K562 (cell line): ENCODE results near the gene NLRP10.

ENCODE experiments used
- ATF1 ChIP-seq, 2 experiments: fragments of 450-650 bp in 1 of 2; IDR thresholded peaks; 2 replicates each; pipeline ENCODE4 v1.6.1; 2016; ENCODE audit warnings: missing compliant biosample characterization in 1 of 2, missing genetic modification characterization in 1 of 2
- JUND ChIP-seq, 2 experiments: IDR thresholded peaks; 2 replicates in 1 of 2; 3 replicates in 1 of 2; pipeline ENCODE4 v1.6.1; 2011; ENCODE audit warnings: borderline replicate concordance in 2 of 2, low read depth in 2 of 2, low read length in 2 of 2, improper control_type of control experiment in 1 of 2, missing biosample characterization in 1 of 2, missing genetic modification characterization in 1 of 2, missing genetic modification reagents in 1 of 2
- MTF1 ChIP-seq: fragments of 250-450 bp; sonication (Bioruptor Pico); IDR thresholded peaks from 2 replicates; pipeline ENCODE4 v1.9.0; 2021; ENCODE audit warnings: moderate library complexity, mild to moderate bottlenecking, inconsistent platforms, borderline replicate concordance
- NFE2 ChIP-seq: IDR thresholded peaks from 2 replicates; pipeline ENCODE4 v1.6.1; 2014; ENCODE audit warnings: antibody characterized with exemption, low read depth
- POLR2AphosphoS2 ChIP-seq: IDR thresholded peaks from 2 replicates; pipeline ENCODE4 v1.6.1; 2012; ENCODE audit warnings: low read length, improper control_type of control experiment
- TFAM ChIP-seq: fragments of 250-450 bp; sonication (Bioruptor Pico); conservative IDR thresholded peaks from 2 replicates; pipeline ENCODE4 v1.5.0; 2021; ENCODE audit warnings: mild to moderate bottlenecking, moderate library complexity
- ZNF143 ChIP-seq: sonication (generic); formaldehyde crosslinking; IDR thresholded peaks from 2 replicates; pipeline ENCODE4 v1.9.0; 2022; ENCODE audit warnings: mild to moderate bottlenecking, missing genetic modification reagents
- TF ChIP-seq, protein P1 (sequence below): fragments of 450-650 bp; IDR thresholded peaks from 2 replicates; pipeline ENCODE4 v1.6.1; 2016; ENCODE audit warnings: low read depth
- TF ChIP-seq, protein P2 (sequence below): sonication (generic); formaldehyde crosslinking; IDR thresholded peaks from 2 replicates; pipeline ENCODE4 v1.4.0; 2020; ENCODE audit warnings: mild to moderate bottlenecking, missing genetic modification reagents
- TF ChIP-seq, protein P3 (sequence below), 3 experiments: IDR thresholded peaks in 2 of 3; conservative IDR thresholded peaks in 1 of 3; 2 replicates each; pipeline ENCODE4 v1.5.1; 2011 to 2012; ENCODE audit warnings: low read length in 3 of 3, mild to moderate bottlenecking in 3 of 3, control low read depth in 2 of 3, improper control_type of control experiment in 1 of 3, inconsistent platforms in 1 of 3, low read depth in 1 of 3, mixed read lengths in 1 of 3, moderate library complexity in 1 of 3; ENCODE audit not compliant: insufficient read depth in 2 of 3

DNA sequence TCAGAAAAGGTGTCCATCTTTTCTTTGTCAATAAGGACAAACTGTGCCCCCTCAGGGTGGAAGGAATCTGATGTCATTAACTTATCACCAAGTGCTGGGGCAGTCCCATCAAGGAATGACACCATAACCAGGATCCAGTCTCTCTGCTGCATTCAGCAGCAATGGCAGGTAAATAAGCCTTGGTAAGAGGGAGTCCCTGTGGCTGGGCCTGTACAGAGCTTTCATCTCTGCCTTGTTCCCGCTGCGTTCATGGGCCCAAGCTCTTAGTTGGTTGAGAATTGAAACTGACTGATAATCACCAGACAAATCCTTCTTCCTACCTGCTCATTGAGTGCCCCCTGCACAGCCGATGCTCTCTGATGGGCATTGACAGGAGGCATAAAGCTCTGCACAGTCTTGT is 44.6 kb upstream of the NLRP10 start:
- TF ChIP-seq ATF1 (CRISPR knock-in tag; IDR thresholded peaks at IDR 0.05) (no peak), ATF1 (tag; IDR thresholded peaks at IDR 0.05) (no peak), TFAM (CRISPR knock-in tag) (no peak), JUND (IDR thresholded peaks at IDR 0.05; ENCODE audit: borderline replicate concordance, low read depth, low read length) (no peak), JUND (tag; IDR thresholded peaks at IDR 0.05; ENCODE audit: borderline replicate concordance, low read depth, low read length) (no peak), ZNF143 (no peak), POLR2AphosphoS2 (no peak), NFE2 (no peak), MTF1 (CRISPR knock-in tag) (no peak)
- TF ChIP-seq, protein P1, sequence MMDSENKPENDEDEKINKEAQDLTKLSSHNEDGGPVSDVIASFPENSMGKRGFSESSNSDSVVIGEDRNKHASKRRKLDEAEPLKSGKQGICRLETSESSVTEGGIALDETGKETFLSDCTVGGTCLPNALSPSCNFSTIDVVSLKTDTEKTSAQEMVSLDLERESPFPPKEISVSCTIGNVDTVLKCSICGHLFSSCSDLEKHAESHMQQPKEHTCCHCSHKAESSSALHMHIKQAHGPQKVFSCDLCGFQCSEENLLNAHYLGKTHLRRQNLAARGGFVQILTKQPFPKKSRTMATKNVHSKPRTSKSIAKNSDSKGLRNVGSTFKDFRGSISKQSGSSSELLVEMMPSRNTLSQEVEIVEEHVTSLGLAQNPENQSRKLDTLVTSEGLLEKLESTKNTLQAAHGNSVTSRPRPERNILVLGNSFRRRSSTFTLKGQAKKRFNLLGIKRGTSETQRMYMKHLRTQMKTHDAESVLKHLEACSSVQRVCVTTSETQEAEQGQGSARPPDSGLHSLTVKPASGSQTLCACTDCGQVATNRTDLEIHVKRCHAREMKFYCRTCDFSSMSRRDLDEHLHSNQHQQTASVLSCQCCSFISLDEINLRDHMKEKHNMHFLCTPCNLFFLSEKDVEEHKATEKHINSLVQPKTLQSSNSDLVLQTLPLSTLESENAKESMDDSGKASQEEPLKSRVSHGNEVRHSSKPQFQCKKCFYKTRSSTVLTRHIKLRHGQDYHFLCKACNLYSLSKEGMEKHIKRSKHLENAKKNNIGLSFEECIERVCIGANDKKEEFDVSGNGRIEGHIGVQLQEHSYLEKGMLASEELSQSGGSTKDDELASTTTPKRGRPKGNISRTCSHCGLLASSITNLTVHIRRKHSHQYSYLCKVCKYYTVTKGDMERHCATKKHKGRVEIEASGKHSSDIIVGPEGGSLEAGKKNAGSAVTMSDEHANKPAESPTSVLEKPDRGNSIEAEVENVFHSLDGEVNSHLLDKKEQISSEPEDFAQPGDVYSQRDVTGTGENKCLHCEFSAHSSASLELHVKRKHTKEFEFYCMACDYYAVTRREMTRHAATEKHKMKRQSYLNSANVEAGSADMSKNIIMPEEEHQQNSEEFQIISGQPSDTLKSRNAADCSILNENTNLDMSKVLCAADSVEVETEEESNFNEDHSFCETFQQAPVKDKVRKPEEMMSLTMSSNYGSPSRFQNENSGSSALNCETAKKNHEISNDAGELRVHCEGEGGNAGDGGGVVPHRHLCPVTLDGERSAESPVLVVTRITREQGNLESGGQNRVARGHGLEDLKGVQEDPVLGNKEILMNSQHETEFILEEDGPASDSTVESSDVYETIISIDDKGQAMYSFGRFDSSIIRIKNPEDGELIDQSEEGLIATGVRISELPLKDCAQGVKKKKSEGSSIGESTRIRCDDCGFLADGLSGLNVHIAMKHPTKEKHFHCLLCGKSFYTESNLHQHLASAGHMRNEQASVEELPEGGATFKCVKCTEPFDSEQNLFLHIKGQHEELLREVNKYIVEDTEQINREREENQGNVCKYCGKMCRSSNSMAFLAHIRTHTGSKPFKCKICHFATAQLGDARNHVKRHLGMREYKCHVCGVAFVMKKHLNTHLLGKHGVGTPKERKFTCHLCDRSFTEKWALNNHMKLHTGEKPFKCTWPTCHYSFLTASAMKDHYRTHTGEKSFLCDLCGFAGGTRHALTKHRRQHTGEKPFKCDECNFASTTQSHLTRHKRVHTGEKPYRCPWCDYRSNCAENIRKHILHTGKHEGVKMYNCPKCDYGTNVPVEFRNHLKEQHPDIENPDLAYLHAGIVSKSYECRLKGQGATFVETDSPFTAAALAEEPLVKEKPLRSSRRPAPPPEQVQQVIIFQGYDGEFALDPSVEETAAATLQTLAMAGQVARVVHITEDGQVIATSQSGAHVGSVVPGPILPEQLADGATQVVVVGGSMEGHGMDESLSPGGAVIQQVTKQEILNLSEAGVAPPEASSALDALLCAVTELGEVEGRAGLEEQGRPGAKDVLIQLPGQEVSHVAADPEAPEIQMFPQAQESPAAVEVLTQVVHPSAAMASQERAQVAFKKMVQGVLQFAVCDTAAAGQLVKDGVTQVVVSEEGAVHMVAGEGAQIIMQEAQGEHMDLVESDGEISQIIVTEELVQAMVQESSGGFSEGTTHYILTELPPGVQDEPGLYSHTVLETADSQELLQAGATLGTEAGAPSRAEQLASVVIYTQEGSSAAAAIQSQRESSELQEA = no peak
- TF ChIP-seq, protein P2, sequence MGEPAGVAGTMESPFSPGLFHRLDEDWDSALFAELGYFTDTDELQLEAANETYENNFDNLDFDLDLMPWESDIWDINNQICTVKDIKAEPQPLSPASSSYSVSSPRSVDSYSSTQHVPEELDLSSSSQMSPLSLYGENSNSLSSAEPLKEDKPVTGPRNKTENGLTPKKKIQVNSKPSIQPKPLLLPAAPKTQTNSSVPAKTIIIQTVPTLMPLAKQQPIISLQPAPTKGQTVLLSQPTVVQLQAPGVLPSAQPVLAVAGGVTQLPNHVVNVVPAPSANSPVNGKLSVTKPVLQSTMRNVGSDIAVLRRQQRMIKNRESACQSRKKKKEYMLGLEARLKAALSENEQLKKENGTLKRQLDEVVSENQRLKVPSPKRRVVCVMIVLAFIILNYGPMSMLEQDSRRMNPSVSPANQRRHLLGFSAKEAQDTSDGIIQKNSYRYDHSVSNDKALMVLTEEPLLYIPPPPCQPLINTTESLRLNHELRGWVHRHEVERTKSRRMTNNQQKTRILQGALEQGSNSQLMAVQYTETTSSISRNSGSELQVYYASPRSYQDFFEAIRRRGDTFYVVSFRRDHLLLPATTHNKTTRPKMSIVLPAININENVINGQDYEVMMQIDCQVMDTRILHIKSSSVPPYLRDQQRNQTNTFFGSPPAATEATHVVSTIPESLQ (CRISPR knock-in tag) = no peak
- TF ChIP-seq, protein P3, sequence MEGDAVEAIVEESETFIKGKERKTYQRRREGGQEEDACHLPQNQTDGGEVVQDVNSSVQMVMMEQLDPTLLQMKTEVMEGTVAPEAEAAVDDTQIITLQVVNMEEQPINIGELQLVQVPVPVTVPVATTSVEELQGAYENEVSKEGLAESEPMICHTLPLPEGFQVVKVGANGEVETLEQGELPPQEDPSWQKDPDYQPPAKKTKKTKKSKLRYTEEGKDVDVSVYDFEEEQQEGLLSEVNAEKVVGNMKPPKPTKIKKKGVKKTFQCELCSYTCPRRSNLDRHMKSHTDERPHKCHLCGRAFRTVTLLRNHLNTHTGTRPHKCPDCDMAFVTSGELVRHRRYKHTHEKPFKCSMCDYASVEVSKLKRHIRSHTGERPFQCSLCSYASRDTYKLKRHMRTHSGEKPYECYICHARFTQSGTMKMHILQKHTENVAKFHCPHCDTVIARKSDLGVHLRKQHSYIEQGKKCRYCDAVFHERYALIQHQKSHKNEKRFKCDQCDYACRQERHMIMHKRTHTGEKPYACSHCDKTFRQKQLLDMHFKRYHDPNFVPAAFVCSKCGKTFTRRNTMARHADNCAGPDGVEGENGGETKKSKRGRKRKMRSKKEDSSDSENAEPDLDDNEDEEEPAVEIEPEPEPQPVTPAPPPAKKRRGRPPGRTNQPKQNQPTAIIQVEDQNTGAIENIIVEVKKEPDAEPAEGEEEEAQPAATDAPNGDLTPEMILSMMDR (IDR thresholded peaks at IDR 0.05 in 2 of 3, conservative IDR thresholded peaks at IDR 0.05 in 1 of 3; ENCODE audit: insufficient read depth in 2 of 3, low read depth in 1 of 3, low read length in 3 of 3) = no peak
